Ovary (tissue), 3 donors: ENCODE data around the gene LRRC4C.

Source experiments
- CTCF ChIP-seq, 3 donors: fragments of 450-650 bp in 2 of 3; fragments of 200-600 bp in 1 of 3; IDR thresholded peaks; one replicate each; pipeline versions ENCODE4 v1.5.1 to v1.8.0; 2016 to 2022; ENCODE audit warnings: antibody characterized with exemption in 3 of 3, mild to moderate bottlenecking in 1 of 3
- POLR2A ChIP-seq: fragments of 450-650 bp; IDR thresholded peaks from one replicate; pipeline ENCODE4 v1.6.1; 2017; ENCODE audit warnings: antibody characterized with exemption, mild to moderate bottlenecking, moderate library complexity
- donor health status: DM: no; HTN: no; CAD: no.

DNA sequence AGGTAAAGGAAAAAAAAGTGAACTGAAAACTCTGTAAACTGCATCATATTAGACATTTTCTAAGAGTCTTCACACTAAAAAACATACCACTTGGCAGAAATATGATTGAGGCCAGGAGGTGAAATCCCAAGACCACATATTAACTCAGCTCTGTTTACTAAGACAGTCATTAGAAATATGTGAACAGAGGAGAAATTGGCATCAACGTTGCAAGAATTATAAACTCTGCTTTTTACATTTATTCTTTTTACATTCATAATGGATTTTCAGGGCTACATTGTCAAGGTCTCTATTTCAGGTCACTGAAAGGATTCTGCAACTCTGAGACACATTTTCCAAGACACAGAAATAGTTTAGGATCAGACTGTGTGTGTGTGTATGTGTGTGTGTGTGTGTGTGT lies 1364.0 kb downstream of the LRRC4C start:
- TF ChIP-seq CTCF (IDR thresholded peaks at IDR 0.05), result no peak
- no peak for TF ChIP-seq POLR2A
